ENCODE measurements around the gene MYL1.

The MYL1 gene

GRCh38 chr2:210302326-210302725 is 12.6 kb downstream of the MYL1 start:
- H3K4me3 ChIP-seq (ENCODE audit: low read length) = no peak overlapping the region
- TF ChIP-seq, protein P1, sequence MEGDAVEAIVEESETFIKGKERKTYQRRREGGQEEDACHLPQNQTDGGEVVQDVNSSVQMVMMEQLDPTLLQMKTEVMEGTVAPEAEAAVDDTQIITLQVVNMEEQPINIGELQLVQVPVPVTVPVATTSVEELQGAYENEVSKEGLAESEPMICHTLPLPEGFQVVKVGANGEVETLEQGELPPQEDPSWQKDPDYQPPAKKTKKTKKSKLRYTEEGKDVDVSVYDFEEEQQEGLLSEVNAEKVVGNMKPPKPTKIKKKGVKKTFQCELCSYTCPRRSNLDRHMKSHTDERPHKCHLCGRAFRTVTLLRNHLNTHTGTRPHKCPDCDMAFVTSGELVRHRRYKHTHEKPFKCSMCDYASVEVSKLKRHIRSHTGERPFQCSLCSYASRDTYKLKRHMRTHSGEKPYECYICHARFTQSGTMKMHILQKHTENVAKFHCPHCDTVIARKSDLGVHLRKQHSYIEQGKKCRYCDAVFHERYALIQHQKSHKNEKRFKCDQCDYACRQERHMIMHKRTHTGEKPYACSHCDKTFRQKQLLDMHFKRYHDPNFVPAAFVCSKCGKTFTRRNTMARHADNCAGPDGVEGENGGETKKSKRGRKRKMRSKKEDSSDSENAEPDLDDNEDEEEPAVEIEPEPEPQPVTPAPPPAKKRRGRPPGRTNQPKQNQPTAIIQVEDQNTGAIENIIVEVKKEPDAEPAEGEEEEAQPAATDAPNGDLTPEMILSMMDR (IDR thresholded peaks at IDR 0.05; ENCODE audit: insufficient read depth, low read depth, low read length, missing control alignments) = no peak
- no peak for DNase-seq (ENCODE audit: low read depth)

- TF ChIP-seq, protein P1 (IDR thresholded peaks at IDR 0.05; ENCODE audit: insufficient read depth, low read depth, low read length, missing control alignments) = no peak
- DNase-seq (ENCODE audit: low read depth) = no peak
- no peak overlapping the region for H3K4me3 ChIP-seq (ENCODE audit: low read length)
Measured at GRCh38 chr2:210299866-210300373, 15.1 kb downstream of the MYL1 start.

DNA sequence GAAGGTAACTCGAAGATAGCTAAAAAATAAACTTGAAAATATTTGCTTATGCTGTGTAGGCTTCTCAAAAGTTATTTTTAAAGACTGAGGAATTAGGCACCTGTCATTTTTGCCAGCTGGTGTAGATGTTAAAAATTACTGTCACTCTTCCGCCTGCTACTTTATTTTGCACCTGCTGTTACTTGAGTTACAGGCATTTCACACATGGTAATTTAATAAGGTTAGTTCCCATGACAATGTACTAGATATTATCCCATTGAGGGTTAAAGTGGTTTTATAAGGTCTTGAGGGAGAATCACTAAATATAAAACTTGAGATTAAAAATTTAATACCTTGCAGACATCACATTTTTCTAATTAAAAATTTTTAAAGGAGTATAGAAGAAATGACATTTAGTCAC is 26.6 kb downstream of the MYL1 start:
- no peak overlapping the region for H3K4me3 ChIP-seq (ENCODE audit: low read length)
- no peak for DNase-seq (ENCODE audit: low read depth)
- TF ChIP-seq, protein P1 (IDR thresholded peaks at IDR 0.05; ENCODE audit: insufficient read depth, low read depth, low read length, missing control alignments) = no peak

DNA sequence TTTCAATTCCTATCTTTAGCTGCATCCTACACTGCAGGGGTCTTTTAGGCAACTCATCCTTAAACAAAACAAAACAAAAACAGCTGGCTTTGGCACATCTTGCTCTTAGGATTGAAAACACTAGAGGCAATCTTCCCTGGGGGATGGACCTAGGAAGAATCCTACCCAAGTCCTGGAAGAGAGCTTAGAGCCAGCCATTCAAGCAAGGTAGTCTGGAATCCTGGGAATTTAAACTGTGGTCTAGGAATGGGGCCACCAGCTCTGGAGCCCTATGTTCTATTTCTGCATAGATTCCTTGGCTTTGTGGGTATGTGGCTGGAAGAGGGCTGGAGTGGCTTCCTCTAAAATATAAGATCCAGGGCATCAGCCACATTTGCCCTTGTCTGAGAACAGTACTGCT is 27.7 kb downstream of the MYL1 start:
- TF ChIP-seq, protein P1 (IDR thresholded peaks at IDR 0.05; ENCODE audit: insufficient read depth, low read depth, low read length, missing control alignments) = no peak
- H3K4me3 ChIP-seq (ENCODE audit: low read length) = no peak overlapping the region
- DNase-seq (ENCODE audit: low read depth) = no peak

DNA sequence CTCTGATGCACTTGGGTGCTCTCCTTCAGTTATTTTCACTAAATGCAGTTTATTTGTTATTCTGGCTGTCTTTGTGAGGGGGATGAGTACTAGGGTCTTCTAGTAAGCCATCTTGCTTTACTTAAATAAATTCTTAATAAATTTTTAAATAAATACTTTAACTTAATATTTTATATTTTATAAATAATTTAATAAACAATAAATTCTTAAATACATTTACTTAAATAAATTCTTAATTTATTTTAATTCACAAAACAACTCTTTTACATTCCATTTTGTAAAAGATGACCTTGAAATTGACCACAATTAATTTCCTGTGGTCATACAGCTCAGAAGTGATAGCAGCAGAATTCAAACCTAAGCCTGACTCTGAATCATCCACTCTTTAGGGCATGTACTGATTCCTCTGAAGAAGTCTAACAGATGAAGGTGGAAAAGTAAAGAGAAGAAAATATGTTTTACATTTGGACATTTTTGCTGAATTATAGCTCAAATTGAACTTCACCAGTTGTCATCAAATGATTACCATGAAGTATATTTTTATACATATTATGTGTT is 28.8 kb downstream of the MYL1 start:
- TF ChIP-seq, protein P1 (IDR thresholded peaks at IDR 0.05; ENCODE audit: insufficient read depth, low read depth, low read length, missing control alignments) = no peak
- H3K4me3 ChIP-seq (ENCODE audit: low read length) = no peak overlapping the region
- no peak for DNase-seq (ENCODE audit: low read depth)

GRCh38 chr2:210277133-210277532 is 37.8 kb downstream of the MYL1 start:
- TF ChIP-seq, protein P1 (IDR thresholded peaks at IDR 0.05; ENCODE audit: insufficient read depth, low read depth, low read length, missing control alignments) = no peak
- no peak for DNase-seq (ENCODE audit: low read depth)

GRCh38 chr2:210271300-210271699 is 43.7 kb downstream of the MYL1 start:
- TF ChIP-seq, protein P1 (IDR thresholded peaks at IDR 0.05; ENCODE audit: insufficient read depth, low read depth, low read length, missing control alignments) = no peak
- no peak for DNase-seq (ENCODE audit: low read depth)
- no peak overlapping the region for H3K4me3 ChIP-seq (ENCODE audit: low read length)

More at GRCh38 chr2:210277133-210277532, 37.8 kb downstream of the MYL1 start:
- no peak overlapping the region for H3K4me3 ChIP-seq (ENCODE audit: low read length)

Measured in epithelial cell of esophagus (primary cell).